ENCODE results near the gene RPP14. TPM values are rescaled to one million over a fixed set of nuclear protein-coding genes. Genes with fewer than 3 reads are reported as not detected.

The RPP14 gene
- 10.6 and 10.7 TPM in 2 replicates for total RNA-seq

GRCh38 chr3:58305882-58306711 lies at the start of gene RPP14, which contains the start of gene HTD2:
Gene RPP14 (plus strand): TSS chr3:58306245. CDS start chr3:58310330, 4,085 bp downstream.
Gene HTD2 (plus strand): TSS chr3:58306520. CDS start chr3:58317614, 11,094 bp downstream.

GRCh38 chr3:58332575-58333188 lies 26.6 kb downstream of the RPP14 start, which contains the start of gene PXK:
Gene PXK (plus strand): TSS chr3:58332892. CDS start chr3:58332989, 97 bp downstream.

Other genes starting within 250 kb of the RPP14 start
- not detected in 2 replicates for gene DNASE1L3, start 95.3 kb upstream of the RPP14 start, total RNA-seq
- 7.2 and 8.0 TPM in 2 replicates for gene ABHD6, start 68.5 kb upstream of the RPP14 start, total RNA-seq
- 4.6 and 5.0 TPM in 2 replicates for gene HTD2, start 275 bp downstream of the RPP14 start, total RNA-seq
- 31.2 and 35.6 TPM in 2 replicates for gene PXK, start 26.6 kb downstream of the RPP14 start, total RNA-seq
- gene PDHB, start 127.6 kb downstream of the RPP14 start, total RNA-seq: 68.0 and 108 TPM in 2 replicates
- 10.0 and 10.9 TPM in 2 replicates for gene KCTD6, start 185.9 kb downstream of the RPP14 start, total RNA-seq
- gene ACOX2, start 230.9 kb downstream of the RPP14 start, total RNA-seq: 3.1 and 9.1 TPM in 2 replicates

Data from epithelial cell of alveolus of lung (primary cell).